DND-41 (cell line): ENCODE data around the gene CIBAR2.

Experiments
- EZH2 ChIP-seq: IDR thresholded peaks from 3 replicates; pipeline ENCODE4 v1.6.1; 2012; ENCODE audit warnings: borderline replicate concordance, low read depth, mild to moderate bottlenecking, moderate library complexity, low read length, inconsistent platforms; ENCODE audit not compliant: severe bottlenecking
- TF ChIP-seq, protein P1 (sequence below): IDR thresholded peaks from 2 replicates; pipeline ENCODE4 v1.5.1; 2012; ENCODE audit warnings: borderline replicate concordance, low read length, moderate library complexity, mild to moderate bottlenecking; ENCODE audit not compliant: poor library complexity, severe bottlenecking; ENCODE audit errors: extremely low read depth

DNA sequence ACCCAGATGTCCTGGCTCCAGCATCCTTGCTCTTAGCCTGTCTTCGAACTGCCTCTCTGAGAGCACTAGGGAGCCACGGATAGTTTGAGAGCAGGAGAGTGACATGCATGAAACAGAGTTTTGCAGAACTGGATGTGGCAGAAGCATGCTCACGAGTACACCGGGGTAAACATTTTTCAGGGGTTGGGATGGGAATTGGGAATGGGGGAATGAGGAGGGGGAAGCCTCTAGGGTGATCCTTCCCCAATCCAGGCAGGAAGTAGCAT is 34.2 kb upstream of the CIBAR2 start:
- TF ChIP-seq, protein P1, sequence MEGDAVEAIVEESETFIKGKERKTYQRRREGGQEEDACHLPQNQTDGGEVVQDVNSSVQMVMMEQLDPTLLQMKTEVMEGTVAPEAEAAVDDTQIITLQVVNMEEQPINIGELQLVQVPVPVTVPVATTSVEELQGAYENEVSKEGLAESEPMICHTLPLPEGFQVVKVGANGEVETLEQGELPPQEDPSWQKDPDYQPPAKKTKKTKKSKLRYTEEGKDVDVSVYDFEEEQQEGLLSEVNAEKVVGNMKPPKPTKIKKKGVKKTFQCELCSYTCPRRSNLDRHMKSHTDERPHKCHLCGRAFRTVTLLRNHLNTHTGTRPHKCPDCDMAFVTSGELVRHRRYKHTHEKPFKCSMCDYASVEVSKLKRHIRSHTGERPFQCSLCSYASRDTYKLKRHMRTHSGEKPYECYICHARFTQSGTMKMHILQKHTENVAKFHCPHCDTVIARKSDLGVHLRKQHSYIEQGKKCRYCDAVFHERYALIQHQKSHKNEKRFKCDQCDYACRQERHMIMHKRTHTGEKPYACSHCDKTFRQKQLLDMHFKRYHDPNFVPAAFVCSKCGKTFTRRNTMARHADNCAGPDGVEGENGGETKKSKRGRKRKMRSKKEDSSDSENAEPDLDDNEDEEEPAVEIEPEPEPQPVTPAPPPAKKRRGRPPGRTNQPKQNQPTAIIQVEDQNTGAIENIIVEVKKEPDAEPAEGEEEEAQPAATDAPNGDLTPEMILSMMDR, result no peak
- no peak for TF ChIP-seq EZH2
